ENCODE results near the gene CCL14.

DNA sequence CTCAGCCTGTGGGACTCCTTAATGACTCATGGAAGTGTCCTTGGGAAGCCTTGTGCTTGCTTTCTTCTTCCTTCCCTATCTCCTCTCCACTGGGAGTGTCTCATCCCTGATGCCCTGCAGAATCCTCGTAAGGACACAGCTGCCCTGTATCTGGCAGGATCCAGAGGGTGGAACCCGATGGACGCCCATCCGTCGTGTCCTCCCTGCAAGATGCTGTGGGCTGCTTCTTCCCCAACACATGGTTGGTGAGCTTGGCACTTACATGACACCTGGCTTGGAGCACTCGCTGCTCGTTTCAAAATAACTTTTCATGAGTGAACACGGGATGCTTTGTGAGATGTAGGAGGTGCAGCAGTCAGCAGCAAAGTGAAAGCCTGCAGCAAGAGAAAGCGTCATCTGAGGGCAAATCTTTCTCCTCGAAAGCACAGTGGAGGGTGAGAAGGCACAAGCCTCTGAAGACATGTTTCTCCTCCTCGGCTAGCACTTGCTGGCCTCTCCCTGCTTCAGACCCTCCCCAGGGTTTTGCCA is 11.6 kb upstream of the CCL14 start:
- no peak for TF ChIP-seq CTCF (IDR thresholded peaks at IDR 0.05)
- TF ChIP-seq POLR2A (IDR thresholded peaks at IDR 0.05): no peak
- TF ChIP-seq POLR2AphosphoS5 (IDR thresholded peaks at IDR 0.05): no peak
- TF ChIP-seq EP300 (IDR thresholded peaks at IDR 0.05): no peak

All from upper lobe of left lung (tissue), 4 donors.